CD4-positive, alpha-beta memory T cell (primary cell): Measurements from ENCODE around the gene FOXO6. TPM values are rescaled to one million over a fixed set of nuclear protein-coding genes. Genes with fewer than 3 reads are reported as not detected.

Experiments used
- CTCF ChIA-PET: fragments of 350-600 bp; sonication (Branson Sonifier 250); formaldehyde crosslinking; loops from one replicate; lab custom pipeline; 2021; ENCODE audit warnings: inconsistent platforms; ENCODE audit not compliant: partially characterized antibody; lab: Charles Lee
- POLR2A ChIA-PET: fragments of 350-600 bp; sonication (Branson Sonifier 250); formaldehyde crosslinking; loops from one replicate; lab custom pipeline; 2021; ENCODE audit not compliant: partially characterized antibody; lab: Charles Lee
- DNase-seq, 5 donors: peaks; one replicate each; pipeline versions ENCODE4 v3.0.0 to v3.0.0-alpha.2; 2020 to 2022; ENCODE audit warnings: mixed read lengths in 1 of 5
- H3K27ac ChIP-seq: one replicate; pipeline ENCODE4 v1.7.0; 2013; ENCODE audit warnings: low read depth, low read length
- H3K27me3 ChIP-seq: 2 replicates; pipeline ENCODE4 v1.7.0; 2013; ENCODE audit warnings: mild to moderate bottlenecking, low read length, moderate library complexity; ENCODE audit not compliant: insufficient read depth
- H3K36me3 ChIP-seq: 2 replicates; pipeline ENCODE4 v1.7.0; 2013; ENCODE audit warnings: mild to moderate bottlenecking, low read length, moderate library complexity; ENCODE audit not compliant: insufficient read depth
- H3K4me1 ChIP-seq: 2 replicates; pipeline ENCODE4 v1.7.0; 2013; ENCODE audit warnings: mild to moderate bottlenecking, low read length, moderate library complexity; ENCODE audit not compliant: insufficient read depth
- H3K4me3 ChIP-seq, 2 donors: one replicate each; pipeline ENCODE4 v1.7.0; 2013; ENCODE audit warnings: low read length in 2 of 2, mild to moderate bottlenecking in 1 of 2
- H3K9me3 ChIP-seq, 2 donors: one replicate each; pipeline ENCODE4 v1.7.0; 2013; ENCODE audit warnings: low read length in 2 of 2, control low read depth in 1 of 2; ENCODE audit not compliant: control insufficient read depth in 1 of 2
- H3K27ac Mint-ChIP-seq, 7 donors: one replicate each; pipeline ENCODE4 v1.8.0; 2020 to 2021; ENCODE audit warnings: mixed read lengths in 7 of 7, mild to moderate bottlenecking in 6 of 7, inconsistent platforms in 3 of 7, moderate library complexity in 3 of 7
- H3K27me3 Mint-ChIP-seq, 2 donors: one replicate each; pipeline ENCODE4 v1.8.0; 2020 to 2021; ENCODE audit warnings: mixed read lengths in 2 of 2
- H3K36me3 Mint-ChIP-seq, 2 donors: one replicate each; pipeline ENCODE4 v1.8.0; 2020 to 2021; ENCODE audit warnings: mixed read lengths in 2 of 2, inconsistent platforms in 1 of 2, mild to moderate bottlenecking in 1 of 2
- H3K4me1 Mint-ChIP-seq, 4 donors: one replicate each; pipeline ENCODE4 v1.8.0; 2020 to 2021; ENCODE audit warnings: mixed read lengths in 4 of 4, mild to moderate bottlenecking in 1 of 4
- H3K4me3 Mint-ChIP-seq, 8 donors: one replicate each; pipeline ENCODE4 v1.8.0; 2020 to 2021; ENCODE audit warnings: mixed read lengths in 8 of 8, mild to moderate bottlenecking in 7 of 8, moderate library complexity in 6 of 8, inconsistent platforms in 3 of 8
- H3K9me3 Mint-ChIP-seq, 8 donors: one replicate each; pipeline ENCODE4 v1.8.0; 2020 to 2021; ENCODE audit warnings: mixed read lengths in 8 of 8, mild to moderate bottlenecking in 5 of 8, inconsistent platforms in 3 of 8, moderate library complexity in 1 of 8
- intact Hi-C: fragments of 100-400 bp; cut with micrococcal nuclease; formaldehyde crosslinking; loops from one replicate; pipeline ENCODE4 v1.15.1; 2023
- polyA plus RNA-seq, 2 donors: library from polyadenylated mRNA; unstranded; fragments of 300-500 nt; fragmentation: Illumina TruSeq; gene quantifications; one replicate each; pipeline ENCODE4 v1.2.3, GENCODE V29; 2021
- total RNA-seq, 2 experiments: library from RNA; stranded (reverse); gene quantifications; one replicate each; pipeline ENCODE4 v1.2.3, GENCODE V29; 2021

The FOXO6 gene
- total and polyA plus RNA-seq, 4 experiments from 2014 or later: not detected

- Histone ChIP-seq H3K4me3 (no peak overlapping the region), H3K4me1 (no peaks in the 10 kb centered on the region), H3K9me3 (no peaks in the 10 kb centered on the region), H3K36me3 (no peaks in the 10 kb centered on the region), H3K27me3 (peaks cover 4% of the 10 kb centered on the region), H3K27ac (no peak overlapping the region)
- H3K4me3 Mint-ChIP-seq: no peak overlapping the region
- ChIA-PET CTCF (interaction anchor here (1.1 kb wide), 1 partner anchor 141 kb away, joined by 3 read pairs; no protein-coding TSS in a partner anchor), POLR2A (no interaction called here)
- no peak overlapping the region for H3K27ac Mint-ChIP-seq
- H3K27me3 Mint-ChIP-seq: peaks cover 21 to 24% of the 10 kb centered on the region in 2 donors
- H3K9me3 Mint-ChIP-seq: peaks cover 0 to 9% (median 0%) of the 10 kb centered on the region in 8 donors
- H3K36me3 Mint-ChIP-seq: no peaks in the 10 kb centered on the region
- DNase-seq: no peak
- no peaks in the 10 kb centered on the region for H3K4me1 Mint-ChIP-seq
- intact Hi-C loops: no loop called here
These were observed 48.6 kb downstream of the FOXO6 start for GRCh38 chr1:41409825-41410224.

DNA sequence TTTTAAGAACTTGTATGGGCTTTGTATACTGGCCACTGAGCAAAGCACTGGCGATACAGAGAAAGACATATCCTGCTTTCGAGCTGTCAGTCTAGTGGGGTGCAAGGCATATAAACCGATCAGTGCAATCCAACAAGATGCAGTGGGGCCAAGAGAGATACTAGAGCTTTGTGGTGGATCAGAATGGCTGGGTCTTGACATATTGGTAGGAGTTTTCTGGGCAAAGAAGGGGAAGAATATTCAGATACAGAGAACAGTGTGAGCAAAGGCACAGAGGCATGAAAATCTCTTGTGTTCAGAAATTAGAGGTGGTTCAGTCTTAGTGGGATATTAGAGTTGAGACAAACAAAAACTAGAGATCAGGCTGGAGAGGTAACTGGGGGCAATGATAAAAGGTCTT is 49.2 kb downstream of the FOXO6 start:
- no peak for DNase-seq
- CTCF ChIA-PET: no interaction called here
- Histone ChIP-seq H3K9me3 (no peaks in the 10 kb centered on the region), H3K36me3 (no peaks in the 10 kb centered on the region), H3K27me3 (peaks cover 4% of the 10 kb centered on the region), H3K4me1 (no peaks in the 10 kb centered on the region), H3K4me3 (no peak overlapping the region), H3K27ac (no peak overlapping the region)
- POLR2A ChIA-PET: no interaction called here
- intact Hi-C loops: no loop called here
- H3K9me3 Mint-ChIP-seq: peaks cover 0 to 9% (median 0%) of the 10 kb centered on the region in 8 donors
- no peaks in the 10 kb centered on the region for H3K4me1 Mint-ChIP-seq
- H3K27me3 Mint-ChIP-seq: peaks cover 21 to 22% of the 10 kb centered on the region in 2 donors
- no peak overlapping the region for H3K4me3 Mint-ChIP-seq
- H3K27ac Mint-ChIP-seq: no peak overlapping the region
- no peaks in the 10 kb centered on the region for H3K36me3 Mint-ChIP-seq

DNA sequence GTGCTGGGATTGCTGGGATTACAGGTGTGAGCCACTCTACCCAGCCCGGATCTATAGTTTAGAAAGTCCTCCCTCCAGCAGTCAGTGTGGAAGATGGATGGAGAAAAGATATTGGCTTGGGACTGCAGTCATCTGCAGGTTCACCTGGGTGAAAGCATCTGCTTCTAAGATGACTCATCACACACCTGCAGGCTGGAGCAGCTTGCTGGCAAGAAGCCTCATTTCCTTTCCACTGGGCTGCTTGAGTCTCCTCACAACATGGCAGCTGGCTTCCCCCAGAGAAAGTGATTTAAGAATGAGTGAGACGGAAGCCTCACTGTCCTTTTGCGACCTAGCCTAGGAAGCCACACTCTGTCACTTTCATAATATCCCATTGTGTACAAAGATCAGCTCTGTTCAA is 50.0 kb downstream of the FOXO6 start:
- ChIA-PET CTCF (interaction anchor here (1.1 kb wide), 1 partner anchor 96 kb away, joined by 3 read pairs; no protein-coding TSS in a partner anchor), POLR2A (no interaction called here)
- Mint-ChIP-seq H3K27ac (no peak overlapping the region), H3K36me3 (no peaks in the 10 kb centered on the region), H3K9me3 (peaks cover 0 to 9% (median 0%) of the 10 kb centered on the region in 8 donors), H3K4me1 (no peaks in the 10 kb centered on the region), H3K4me3 (no peak overlapping the region), H3K27me3 (peaks cover 21 to 22% of the 10 kb centered on the region in 2 donors)
- Histone ChIP-seq H3K27me3 (peaks cover 4% of the 10 kb centered on the region), H3K27ac (no peak overlapping the region), H3K4me3 (no peak overlapping the region), H3K36me3 (no peaks in the 10 kb centered on the region), H3K4me1 (no peaks in the 10 kb centered on the region), H3K9me3 (no peaks in the 10 kb centered on the region)
- intact Hi-C loops: no loop called here
- no peak for DNase-seq

DNA sequence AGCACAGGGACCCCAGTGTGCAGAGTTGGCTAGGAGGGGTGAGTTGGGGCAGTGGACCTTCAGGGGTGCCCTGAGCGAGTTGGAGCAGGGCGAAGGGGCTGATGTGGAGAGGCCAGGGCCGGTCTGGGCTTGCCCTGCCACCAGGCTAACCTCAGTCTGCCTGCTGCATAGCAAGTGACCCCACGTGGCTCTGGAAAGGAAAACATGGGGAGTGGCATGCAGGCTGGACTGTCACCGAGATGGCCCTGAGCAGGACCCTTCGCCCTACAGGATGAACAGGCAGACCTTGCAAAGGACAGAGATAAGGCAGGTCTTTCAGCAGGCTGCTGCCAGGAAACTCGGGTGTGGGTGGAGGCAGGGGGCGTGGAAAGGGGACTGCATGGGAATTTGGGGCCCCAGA is 51.5 kb downstream of the FOXO6 start:
- no peak for DNase-seq
- Histone ChIP-seq H3K4me3 (no peak overlapping the region), H3K36me3 (no peaks in the 10 kb centered on the region), H3K27me3 (peaks cover 4% of the 10 kb centered on the region), H3K27ac (no peak overlapping the region), H3K9me3 (no peaks in the 10 kb centered on the region), H3K4me1 (no peaks in the 10 kb centered on the region)
- peaks cover 0 to 9% (median 0%) of the 10 kb centered on the region in 8 donors for H3K9me3 Mint-ChIP-seq
- peaks cover 23 to 27% of the 10 kb centered on the region in 2 donors for H3K27me3 Mint-ChIP-seq
- intact Hi-C loops: no loop called here
- no peak overlapping the region for H3K27ac Mint-ChIP-seq
- CTCF ChIA-PET: no interaction called here
- H3K4me1 Mint-ChIP-seq: no peaks in the 10 kb centered on the region
- H3K4me3 Mint-ChIP-seq: no peak overlapping the region
- no peaks in the 10 kb centered on the region for H3K36me3 Mint-ChIP-seq
- POLR2A ChIA-PET: no interaction called here

DNA sequence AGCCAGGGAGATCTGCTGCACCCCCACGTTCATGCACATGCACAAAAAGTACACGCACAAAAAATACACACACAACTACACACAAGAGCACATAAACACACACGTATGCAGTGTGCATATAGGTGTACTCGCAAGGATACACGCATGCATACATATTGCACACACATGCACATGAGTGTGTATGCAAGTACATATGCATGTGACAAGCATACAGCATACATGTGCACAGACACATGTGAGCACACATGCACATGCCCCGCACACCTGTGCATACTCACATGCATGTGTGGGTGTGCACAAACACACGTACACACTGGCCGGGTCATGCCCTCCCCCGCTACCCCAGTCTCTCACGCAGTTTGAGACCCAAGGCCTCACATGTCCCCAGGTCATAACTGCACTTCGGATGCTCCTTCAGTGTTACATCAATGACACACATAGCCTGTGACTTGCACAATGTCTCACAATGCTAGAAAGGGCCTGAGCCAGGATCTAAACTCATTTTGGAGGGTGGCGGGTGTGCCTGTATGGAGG is 52.6 kb downstream of the FOXO6 start:
- H3K9me3 ChIP-seq: no peaks in the 10 kb centered on the region
- H3K27ac Mint-ChIP-seq: no peak overlapping the region
- no peaks in the 10 kb centered on the region for H3K4me1 ChIP-seq
- no peak overlapping the region for H3K4me3 Mint-ChIP-seq
- H3K27me3 Mint-ChIP-seq: peaks cover 17 to 19% of the 10 kb centered on the region in 2 donors
- H3K27me3 ChIP-seq: peaks cover 2% of the 10 kb centered on the region
- ChIA-PET CTCF (no interaction called here), POLR2A (no interaction called here)
- H3K36me3 Mint-ChIP-seq: no peaks in the 10 kb centered on the region
- H3K4me3 ChIP-seq: no peak overlapping the region
- H3K9me3 Mint-ChIP-seq: peaks cover 0 to 9% (median 0%) of the 10 kb centered on the region in 8 donors
- no peak for DNase-seq
- intact Hi-C loops: no loop called here
- no peaks in the 10 kb centered on the region for H3K4me1 Mint-ChIP-seq
- H3K27ac ChIP-seq: no peak overlapping the region
- H3K36me3 ChIP-seq: no peaks in the 10 kb centered on the region

- Histone ChIP-seq H3K27me3 (no peaks in the 10 kb centered on the region), H3K9me3 (no peaks in the 10 kb centered on the region), H3K27ac (no peak overlapping the region), H3K4me3 (no peak overlapping the region), H3K4me1 (no peaks in the 10 kb centered on the region), H3K36me3 (no peaks in the 10 kb centered on the region)
- no peak for DNase-seq
- CTCF ChIA-PET: interaction anchor here (1.0 to 1.7 kb wide), 2 partner anchors 14 to 91 kb away, joined by 3 to 4 read pairs; no protein-coding TSS in a partner anchor
- peaks cover 0 to 9% (median 0%) of the 10 kb centered on the region in 8 donors for H3K9me3 Mint-ChIP-seq
- no peaks in the 10 kb centered on the region for H3K36me3 Mint-ChIP-seq
- POLR2A ChIA-PET: no interaction called here
- H3K27ac Mint-ChIP-seq: no peak overlapping the region
- H3K4me1 Mint-ChIP-seq: no peaks in the 10 kb centered on the region
- H3K4me3 Mint-ChIP-seq: no peak overlapping the region
- peaks cover 13 to 15% of the 10 kb centered on the region in 2 donors for H3K27me3 Mint-ChIP-seq
- intact Hi-C loops: no loop called here
These were observed 53.1 kb downstream of the FOXO6 start for GRCh38 chr1:41414296-41414695.

- ChIA-PET POLR2A (no interaction called here), CTCF (interaction anchor here (0.9 to 4.6 kb wide), 5 partner anchors 15 to 131 kb away, joined by 3 to 32 read pairs (median 3); no protein-coding TSS in a partner anchor)
- Mint-ChIP-seq H3K4me1 (no peaks in the 10 kb centered on the region), H3K27me3 (peaks cover 10 to 11% of the 10 kb centered on the region in 2 donors), H3K4me3 (no peak overlapping the region), H3K9me3 (peaks cover 0 to 9% (median 0%) of the 10 kb centered on the region in 8 donors), H3K36me3 (no peaks in the 10 kb centered on the region), H3K27ac (no peak overlapping the region)
- intact Hi-C loops: no loop called here
- Histone ChIP-seq H3K27me3 (no peaks in the 10 kb centered on the region), H3K4me1 (no peaks in the 10 kb centered on the region), H3K9me3 (no peaks in the 10 kb centered on the region), H3K27ac (no peak overlapping the region), H3K4me3 (no peak overlapping the region), H3K36me3 (no peaks in the 10 kb centered on the region)
- no peak for DNase-seq
These were observed 53.6 kb downstream of the FOXO6 start for GRCh38 chr1:41414716-41415306.
